Measurements from ENCODE around the gene HSF5. TPM values are rescaled to one million over a fixed set of nuclear protein-coding genes. Genes with fewer than 3 reads are reported as not detected.
A peak's percentile ranks its signal among the peaks of the same experiment; 100 is the strongest.

Gene HSF5
- polyA plus RNA-seq, 3 donors: 0.07 TPM; not detected in 2

DNA sequence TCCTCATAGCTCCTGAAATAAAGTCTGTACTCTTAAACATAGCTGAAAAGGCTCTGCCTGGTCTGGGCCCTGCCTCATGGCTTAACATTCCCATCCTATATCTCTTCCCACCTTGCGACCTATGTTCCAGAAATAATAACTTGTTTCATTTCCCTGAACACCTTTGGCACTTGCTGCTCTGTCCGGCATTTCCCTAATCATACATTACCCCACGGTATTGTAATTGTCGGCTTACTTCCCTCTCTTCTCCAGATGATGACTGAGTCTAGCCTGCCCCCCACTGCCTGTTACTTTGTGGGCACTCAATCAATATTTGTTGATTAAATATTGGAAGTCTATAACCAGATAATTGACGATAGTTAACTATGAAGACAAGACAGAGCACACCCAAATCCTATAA, 113.0 kb downstream of the HSF5 start:
- Histone ChIP-seq H3K4me1 (ENCODE audit: control insufficient read depth in 1 of 2, insufficient read depth in 2 of 2, low read length in 2 of 2) (peaks cover 26 to 27% of the 10 kb centered on the region in 2 donors), H3K27ac (ENCODE audit: low read depth in 1 of 2, low read length in 2 of 2) (no peak overlapping the region), H3K27me3 (ENCODE audit: control insufficient read depth in 2 of 2, insufficient read depth in 2 of 2, low read length in 2 of 2) (no peaks in the 10 kb centered on the region), H3K4me3 (replicated peaks in 1 of 3; ENCODE audit: low read depth in 2 of 3, low read length in 3 of 3) (no peak overlapping the region), H4K20me1 (ENCODE audit: insufficient read depth, low read length) (no peaks in the 10 kb centered on the region), H3K79me2 (ENCODE audit: insufficient read depth, low read length) (no peaks in the 10 kb centered on the region), H3K9me3 (replicated peaks in 1 of 2; ENCODE audit: control insufficient read depth in 1 of 2, insufficient read depth in 1 of 2, low read length in 2 of 2) (no peaks in the 10 kb centered on the region), H2AFZ (ENCODE audit: insufficient read depth, low read depth, low read length, poor library complexity, severe bottlenecking) (peak overlapping the region; percentile 14), H3K36me3 (replicated peaks in 1 of 2; ENCODE audit: control insufficient read depth in 1 of 2, insufficient read depth in 2 of 2, low read length in 2 of 2) (no peaks in the 10 kb centered on the region), H3K9ac (ENCODE audit: insufficient read depth, low read length, poor library complexity, severe bottlenecking) (no peak overlapping the region), H3K4me2 (replicated peaks; ENCODE audit: extremely low read depth, low read length, poor library complexity, severe bottlenecking) (peak overlapping the region; percentile 21)
- TF ChIP-seq, protein P1, sequence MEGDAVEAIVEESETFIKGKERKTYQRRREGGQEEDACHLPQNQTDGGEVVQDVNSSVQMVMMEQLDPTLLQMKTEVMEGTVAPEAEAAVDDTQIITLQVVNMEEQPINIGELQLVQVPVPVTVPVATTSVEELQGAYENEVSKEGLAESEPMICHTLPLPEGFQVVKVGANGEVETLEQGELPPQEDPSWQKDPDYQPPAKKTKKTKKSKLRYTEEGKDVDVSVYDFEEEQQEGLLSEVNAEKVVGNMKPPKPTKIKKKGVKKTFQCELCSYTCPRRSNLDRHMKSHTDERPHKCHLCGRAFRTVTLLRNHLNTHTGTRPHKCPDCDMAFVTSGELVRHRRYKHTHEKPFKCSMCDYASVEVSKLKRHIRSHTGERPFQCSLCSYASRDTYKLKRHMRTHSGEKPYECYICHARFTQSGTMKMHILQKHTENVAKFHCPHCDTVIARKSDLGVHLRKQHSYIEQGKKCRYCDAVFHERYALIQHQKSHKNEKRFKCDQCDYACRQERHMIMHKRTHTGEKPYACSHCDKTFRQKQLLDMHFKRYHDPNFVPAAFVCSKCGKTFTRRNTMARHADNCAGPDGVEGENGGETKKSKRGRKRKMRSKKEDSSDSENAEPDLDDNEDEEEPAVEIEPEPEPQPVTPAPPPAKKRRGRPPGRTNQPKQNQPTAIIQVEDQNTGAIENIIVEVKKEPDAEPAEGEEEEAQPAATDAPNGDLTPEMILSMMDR (IDR thresholded peaks at IDR 0.05): peak; percentile 39
- no peaks in the 10 kb centered on the region for H3K36me3 Mint-ChIP-seq
- intact Hi-C loops (cut with micrococcal nuclease): loop anchor here in 1 of 2 donors (2.0 kb wide), 1 partner anchor 58 kb away; no protein-coding TSS in a partner anchor
- peaks cover 0 to 2% (median 0%) of the 10 kb centered on the region in 7 donors for H3K9me3 Mint-ChIP-seq
- peak overlapping the region in 1 of 7 donors; percentile 43 for H3K27ac Mint-ChIP-seq
- peak; percentile 31 to 56 (median 55) for DNase-seq
- 43% methylated on average over 1 of the region's 5 CpGs for WGBS (ENCODE audit: insufficient coverage)
- no peak overlapping the region for H3K4me3 Mint-ChIP-seq
- H3K4me1 Mint-ChIP-seq: peaks cover 30% of the 10 kb centered on the region
- peaks cover 2 to 17% (median 16%) of the 10 kb centered on the region in 3 donors for H3K27me3 Mint-ChIP-seq (ENCODE audit: low read depth in 3 of 3)

DNA sequence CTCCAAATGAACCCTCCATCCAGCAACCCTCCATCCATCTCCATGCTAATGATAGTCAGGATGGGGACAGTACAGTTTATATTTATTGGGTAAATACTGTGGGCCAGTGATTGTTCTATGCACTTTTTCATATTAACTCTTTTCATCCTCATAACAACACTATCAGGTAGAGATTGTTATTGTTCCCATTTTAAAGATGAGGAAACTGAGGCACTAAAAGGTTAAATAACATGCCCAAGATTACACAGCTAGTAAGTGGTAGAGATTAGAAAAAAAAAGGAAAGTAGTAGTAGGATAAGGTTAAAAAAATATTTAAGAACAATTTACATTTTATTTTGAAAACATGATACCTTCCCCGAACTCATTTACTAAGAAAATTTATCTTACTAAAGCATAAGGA, 114.3 kb downstream of the HSF5 start:
- Histone ChIP-seq H4K20me1 (ENCODE audit: insufficient read depth, low read length) (no peaks in the 10 kb centered on the region), H3K36me3 (replicated peaks in 1 of 2; ENCODE audit: control insufficient read depth in 1 of 2, insufficient read depth in 2 of 2, low read length in 2 of 2) (no peaks in the 10 kb centered on the region), H2AFZ (ENCODE audit: insufficient read depth, low read depth, low read length, poor library complexity, severe bottlenecking) (no peak overlapping the region), H3K4me3 (replicated peaks in 1 of 3; ENCODE audit: low read depth in 2 of 3, low read length in 3 of 3) (no peak overlapping the region), H3K27ac (ENCODE audit: low read depth in 1 of 2, low read length in 2 of 2) (no peak overlapping the region), H3K79me2 (ENCODE audit: insufficient read depth, low read length) (no peaks in the 10 kb centered on the region), H3K9me3 (replicated peaks in 1 of 2; ENCODE audit: control insufficient read depth in 1 of 2, insufficient read depth in 1 of 2, low read length in 2 of 2) (no peaks in the 10 kb centered on the region), H3K4me1 (ENCODE audit: control insufficient read depth in 1 of 2, insufficient read depth in 2 of 2, low read length in 2 of 2) (peaks cover 26 to 27% of the 10 kb centered on the region in 2 donors), H3K4me2 (replicated peaks; ENCODE audit: extremely low read depth, low read length, poor library complexity, severe bottlenecking) (no peak overlapping the region), H3K27me3 (ENCODE audit: control insufficient read depth in 2 of 2, insufficient read depth in 2 of 2, low read length in 2 of 2) (no peaks in the 10 kb centered on the region), H3K9ac (ENCODE audit: insufficient read depth, low read length, poor library complexity, severe bottlenecking) (no peak overlapping the region)
- Mint-ChIP-seq H3K4me1 (peaks cover 30% of the 10 kb centered on the region), H3K9me3 (peaks cover 0 to 2% (median 0%) of the 10 kb centered on the region in 7 donors), H3K4me3 (no peak overlapping the region), H3K36me3 (no peaks in the 10 kb centered on the region), H3K27ac (peak overlapping the region in 1 of 7 donors; percentile 3), H3K27me3 (ENCODE audit: low read depth in 3 of 3) (peaks cover 2 to 14% (median 9%) of the 10 kb centered on the region in 3 donors)
- no CpG with 5 or more reads among the region's 1 CpG for WGBS (ENCODE audit: insufficient coverage)
- intact Hi-C loops (cut with micrococcal nuclease): loop anchor here in 1 of 2 donors (2.0 kb wide), 1 partner anchor 57 kb away; no protein-coding TSS in a partner anchor
- TF ChIP-seq, protein P1 (IDR thresholded peaks at IDR 0.05): no peak
- no peak for DNase-seq

Data from CD14-positive monocyte (primary cell).